ENCODE results near the gene WDR20. TPM values are rescaled to one million over a fixed set of nuclear protein-coding genes. Genes with fewer than 3 reads are reported as not detected.
A peak's percentile ranks its signal among the peaks of the same experiment; 100 is the strongest.
"Not testable (repeated sequence)": the region's sequence is repeated elsewhere in the genome, so short reads cannot be mapped to it uniquely, and the experiment has no call there.

Gene WDR20
- total RNA-seq, 1 donor from 2014 or later: 16.6 TPM

- no peak for DNase-seq (ENCODE audit: extremely low read depth, low read depth, low spot score)
Observed at GRCh38 chr14:102231476-102232347, 92.0 kb downstream of the WDR20 start.

GRCh38 chr14:102232348-102232625, 92.6 kb downstream of the WDR20 start:
- DNase-seq (ENCODE audit: extremely low read depth, low read depth, low spot score): no peak

GRCh38 chr14:102233081-102233480, 93.4 kb downstream of the WDR20 start:
- no peak for DNase-seq (ENCODE audit: extremely low read depth, low read depth, low spot score)

- no peak for DNase-seq (ENCODE audit: extremely low read depth, low read depth, low spot score)
Observed at GRCh38 chr14:102234331-102235264, 94.9 kb downstream of the WDR20 start.

- DNase-seq (ENCODE audit: extremely low read depth, low read depth, low spot score): peak; percentile 25
Observed at GRCh38 chr14:102235275-102235897, 95.7 kb downstream of the WDR20 start.

GRCh38 chr14:102236026-102236425, 96.3 kb downstream of the WDR20 start:
- DNase-seq (ENCODE audit: extremely low read depth, low read depth, low spot score): no peak

- no peak for DNase-seq (ENCODE audit: extremely low read depth, low read depth, low spot score)
Observed at GRCh38 chr14:102238131-102238530, 98.4 kb downstream of the WDR20 start.

- DNase-seq (ENCODE audit: extremely low read depth, low read depth, low spot score): no peak
Observed at GRCh38 chr14:102238766-102239165, 99.1 kb downstream of the WDR20 start.

GRCh38 chr14:102239231-102239630, 99.5 kb downstream of the WDR20 start:
- DNase-seq (ENCODE audit: extremely low read depth, low read depth, low spot score): no peak

GRCh38 chr14:102240481-102240880, 100.8 kb downstream of the WDR20 start:
- DNase-seq (ENCODE audit: extremely low read depth, low read depth, low spot score): not testable (repeated sequence)

- no peak for DNase-seq (ENCODE audit: extremely low read depth, low read depth, low spot score)
Observed at GRCh38 chr14:102241147-102241546, 101.5 kb downstream of the WDR20 start.

GRCh38 chr14:102243795-102244194, 104.1 kb downstream of the WDR20 start:
- DNase-seq (ENCODE audit: extremely low read depth, low read depth, low spot score): not testable (repeated sequence)

GRCh38 chr14:102246071-102246470, 106.4 kb downstream of the WDR20 start:
- no peak for DNase-seq (ENCODE audit: extremely low read depth, low read depth, low spot score)

GRCh38 chr14:102248121-102248520, 108.4 kb downstream of the WDR20 start:
- DNase-seq (ENCODE audit: extremely low read depth, low read depth, low spot score): no peak

- no peak for DNase-seq (ENCODE audit: extremely low read depth, low read depth, low spot score)
Observed at GRCh38 chr14:102249041-102249440, 109.3 kb downstream of the WDR20 start.

GRCh38 chr14:102249981-102250380, 110.3 kb downstream of the WDR20 start:
- no peak for DNase-seq (ENCODE audit: extremely low read depth, low read depth, low spot score)

GRCh38 chr14:102250636-102251035, 110.9 kb downstream of the WDR20 start:
- DNase-seq (ENCODE audit: extremely low read depth, low read depth, low spot score): no peak

GRCh38 chr14:102251161-102251560, 111.5 kb downstream of the WDR20 start:
- DNase-seq (ENCODE audit: extremely low read depth, low read depth, low spot score): no peak

GRCh38 chr14:102252834-102253801, 113.4 kb downstream of the WDR20 start:
- DNase-seq (ENCODE audit: extremely low read depth, low read depth, low spot score): no peak
